Measurements from ENCODE around the gene TMEFF2. TPM values are rescaled to one million over a fixed set of nuclear protein-coding genes. Genes with fewer than 3 reads are reported as not detected.

The TMEFF2 gene
- total and polyA plus RNA-seq, 3 experiments from 2014 or later, result not detected

DNA sequence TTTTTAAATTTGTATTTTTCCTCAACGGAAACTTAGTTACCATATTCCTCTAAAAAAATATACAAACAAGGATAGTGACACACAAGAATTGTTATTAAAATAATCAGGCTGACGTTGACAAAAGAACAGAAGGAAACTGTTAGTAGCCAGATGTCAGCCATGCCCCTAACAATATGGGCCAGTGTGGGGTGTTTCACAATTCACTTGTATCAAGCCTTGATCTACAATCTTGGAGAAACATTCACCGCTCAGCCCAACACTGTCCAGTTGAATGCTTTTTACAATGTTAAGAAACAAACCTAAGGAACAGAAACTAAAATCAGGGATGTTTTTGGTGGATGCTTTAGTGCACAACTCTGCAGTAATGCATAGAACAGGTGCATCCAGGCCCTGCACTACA lies 44.6 kb downstream of the TMEFF2 start:
- peaks cover 10 to 35% of the 10 kb centered on the region in 2 donors for H3K27me3 Mint-ChIP-seq
- no peak overlapping the region for H3K4me3 ChIP-seq (ENCODE audit: low read length)
- no peaks in the 10 kb centered on the region for H3K36me3 ChIP-seq (ENCODE audit: insufficient read depth, low read length)
- no peak overlapping the region for H3K27ac ChIP-seq (ENCODE audit: low read depth, low read length)
- DNase-seq, result no peak
- H3K4me3 Mint-ChIP-seq, result no peak overlapping the region
- no peaks in the 10 kb centered on the region for H3K4me1 ChIP-seq (ENCODE audit: insufficient read depth, low read length)
- no peaks in the 10 kb centered on the region for H3K9me3 Mint-ChIP-seq
- H3K27ac Mint-ChIP-seq, result no peak overlapping the region
- POLR2A ChIA-PET, result no interaction called here
- no peaks in the 10 kb centered on the region for H3K4me1 Mint-ChIP-seq
- CTCF ChIA-PET, result no interaction called here
- H3K9me3 ChIP-seq (ENCODE audit: low read length), result no peaks in the 10 kb centered on the region
- H3K36me3 Mint-ChIP-seq, result no peaks in the 10 kb centered on the region
- H3K27me3 ChIP-seq (ENCODE audit: insufficient read depth, low read length, poor library complexity, severe bottlenecking), result no peaks in the 10 kb centered on the region

GRCh38 chr2:192148620-192149321 lies 46.0 kb downstream of the TMEFF2 start:
- no peak overlapping the region for H3K4me3 Mint-ChIP-seq
- Histone ChIP-seq H3K9me3 (ENCODE audit: low read length) (no peaks in the 10 kb centered on the region), H3K27me3 (ENCODE audit: insufficient read depth, low read length, poor library complexity, severe bottlenecking) (no peaks in the 10 kb centered on the region), H3K27ac (ENCODE audit: low read depth, low read length) (no peak overlapping the region), H3K36me3 (ENCODE audit: insufficient read depth, low read length) (no peaks in the 10 kb centered on the region), H3K4me1 (ENCODE audit: insufficient read depth, low read length) (no peaks in the 10 kb centered on the region), H3K4me3 (ENCODE audit: low read length) (no peak overlapping the region)
- no peaks in the 10 kb centered on the region for H3K9me3 Mint-ChIP-seq
- no peak overlapping the region for H3K27ac Mint-ChIP-seq
- CTCF ChIA-PET, result no interaction called here
- no peaks in the 10 kb centered on the region for H3K4me1 Mint-ChIP-seq
- peaks cover 2 to 29% of the 10 kb centered on the region in 2 donors for H3K27me3 Mint-ChIP-seq
- H3K36me3 Mint-ChIP-seq, result no peaks in the 10 kb centered on the region
- no peak for DNase-seq
- POLR2A ChIA-PET, result no interaction called here

DNA sequence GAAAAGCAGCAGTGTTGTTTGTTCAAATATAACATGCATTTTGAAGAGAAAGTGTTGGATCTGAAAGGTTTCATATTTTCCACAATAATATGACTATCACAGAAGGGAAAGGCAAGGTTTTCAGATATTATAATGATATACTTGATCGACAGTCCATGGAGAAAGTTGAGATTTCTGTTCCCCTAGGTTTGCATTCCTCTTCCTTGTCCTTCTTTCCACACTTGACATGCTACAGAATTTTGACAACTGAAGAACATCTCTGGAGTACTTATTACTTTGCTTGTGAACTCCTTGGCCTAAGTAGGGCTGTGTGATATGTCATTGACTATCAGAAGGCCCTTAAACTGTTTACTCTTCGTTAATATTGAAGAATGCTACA lies 46.5 kb downstream of the TMEFF2 start:
- CTCF ChIA-PET, result no interaction called here

GRCh38 chr2:192146069-192147015 lies 48.4 kb downstream of the TMEFF2 start:
- ChIA-PET POLR2A (no interaction called here), CTCF (no interaction called here)
- Mint-ChIP-seq H3K9me3 (no peaks in the 10 kb centered on the region), H3K27ac (no peak overlapping the region), H3K36me3 (no peaks in the 10 kb centered on the region), H3K4me3 (no peak overlapping the region), H3K4me1 (no peaks in the 10 kb centered on the region), H3K27me3 (peaks cover 0 to 29% of the 10 kb centered on the region in 2 donors)
- no peaks in the 10 kb centered on the region for H3K27me3 ChIP-seq (ENCODE audit: insufficient read depth, low read length, poor library complexity, severe bottlenecking)
- no peaks in the 10 kb centered on the region for H3K36me3 ChIP-seq (ENCODE audit: insufficient read depth, low read length)
- H3K27ac ChIP-seq (ENCODE audit: low read depth, low read length), result no peak overlapping the region
- H3K4me3 ChIP-seq (ENCODE audit: low read length), result no peak overlapping the region
- no peaks in the 10 kb centered on the region for H3K9me3 ChIP-seq (ENCODE audit: low read length)
- H3K4me1 ChIP-seq (ENCODE audit: insufficient read depth, low read length), result no peaks in the 10 kb centered on the region
- DNase-seq, result no peak

More for the DNA sequence above, 46.5 kb downstream of the TMEFF2 start:
- Mint-ChIP-seq H3K36me3 (no peaks in the 10 kb centered on the region), H3K4me3 (no peak overlapping the region), H3K27ac (no peak overlapping the region), H3K4me1 (no peaks in the 10 kb centered on the region), H3K9me3 (no peaks in the 10 kb centered on the region), H3K27me3 (peaks cover 2 to 24% of the 10 kb centered on the region in 2 donors)
- no peaks in the 10 kb centered on the region for H3K27me3 ChIP-seq (ENCODE audit: insufficient read depth, low read length, poor library complexity, severe bottlenecking)
- no peak overlapping the region for H3K27ac ChIP-seq (ENCODE audit: low read depth, low read length)
- H3K36me3 ChIP-seq (ENCODE audit: insufficient read depth, low read length), result no peaks in the 10 kb centered on the region
- no peaks in the 10 kb centered on the region for H3K9me3 ChIP-seq (ENCODE audit: low read length)
- DNase-seq, result no peak
- POLR2A ChIA-PET, result no interaction called here
- H3K4me1 ChIP-seq (ENCODE audit: insufficient read depth, low read length), result no peaks in the 10 kb centered on the region
- no peak overlapping the region for H3K4me3 ChIP-seq (ENCODE audit: low read length)

DNA sequence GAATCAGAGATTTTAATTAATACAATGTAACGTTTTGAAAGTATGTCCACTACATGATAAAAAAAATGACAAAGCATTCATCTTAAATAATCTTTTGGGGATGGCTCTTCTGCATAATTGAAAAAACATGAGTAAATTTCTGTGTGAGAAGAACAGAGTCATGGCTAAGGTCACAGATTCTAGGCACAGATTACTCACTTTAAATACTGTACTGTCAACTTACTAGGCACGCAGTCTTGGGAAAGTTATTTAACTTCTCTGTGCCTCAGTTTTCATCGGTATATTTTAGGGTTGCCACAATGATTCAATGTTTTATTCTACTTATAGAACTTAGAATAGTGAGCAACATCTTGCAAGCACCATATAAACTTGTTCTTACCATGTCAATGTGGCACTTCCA lies 49.2 kb downstream of the TMEFF2 start:
- H3K4me1 ChIP-seq (ENCODE audit: insufficient read depth, low read length), result no peaks in the 10 kb centered on the region
- no peaks in the 10 kb centered on the region for H3K4me1 Mint-ChIP-seq
- no peaks in the 10 kb centered on the region for H3K36me3 Mint-ChIP-seq
- no peak overlapping the region for H3K4me3 ChIP-seq (ENCODE audit: low read length)
- CTCF ChIA-PET, result no interaction called here
- H3K27me3 Mint-ChIP-seq, result peaks cover 0 to 27% of the 10 kb centered on the region in 2 donors
- H3K9me3 ChIP-seq (ENCODE audit: low read length), result no peaks in the 10 kb centered on the region
- DNase-seq, result no peak
- no peak overlapping the region for H3K27ac ChIP-seq (ENCODE audit: low read depth, low read length)
- no peaks in the 10 kb centered on the region for H3K9me3 Mint-ChIP-seq
- no peaks in the 10 kb centered on the region for H3K27me3 ChIP-seq (ENCODE audit: insufficient read depth, low read length, poor library complexity, severe bottlenecking)
- H3K4me3 Mint-ChIP-seq, result no peak overlapping the region
- no peak overlapping the region for H3K27ac Mint-ChIP-seq
- H3K36me3 ChIP-seq (ENCODE audit: insufficient read depth, low read length), result no peaks in the 10 kb centered on the region
- POLR2A ChIA-PET, result no interaction called here

DNA sequence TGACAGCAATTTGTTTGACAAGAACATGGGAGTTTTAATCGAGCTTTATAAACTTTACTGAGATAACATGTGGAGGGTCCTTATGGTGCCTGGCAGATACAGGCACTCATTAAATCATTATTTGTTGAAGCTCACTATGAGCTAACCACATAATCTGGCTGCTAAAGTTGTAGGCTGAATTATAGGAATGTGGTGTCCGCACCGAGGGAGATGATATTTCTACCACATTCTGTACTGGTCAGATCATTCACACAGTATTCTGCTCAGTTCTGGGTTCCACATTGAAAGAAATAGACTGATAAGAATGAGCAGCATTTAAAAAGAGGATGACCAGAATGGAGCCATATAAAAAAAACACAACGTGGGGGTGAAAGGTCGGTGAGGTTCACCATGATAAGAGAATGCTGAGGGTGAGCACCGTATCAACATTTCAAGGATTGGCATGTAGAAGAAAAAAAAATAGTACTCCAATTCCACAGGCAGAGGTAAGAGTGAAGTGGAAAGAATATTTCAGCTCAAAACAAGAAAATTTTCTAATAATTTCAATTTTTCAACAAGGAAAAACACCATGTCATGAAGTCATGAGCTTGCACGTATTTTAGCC lies 54.4 kb downstream of the TMEFF2 start:
- DNase-seq, result no peak
- Histone ChIP-seq H3K36me3 (ENCODE audit: insufficient read depth, low read length) (no peaks in the 10 kb centered on the region), H3K27ac (ENCODE audit: low read depth, low read length) (no peak overlapping the region), H3K4me3 (ENCODE audit: low read length) (no peak overlapping the region), H3K9me3 (ENCODE audit: low read length) (no peaks in the 10 kb centered on the region), H3K4me1 (ENCODE audit: insufficient read depth, low read length) (no peaks in the 10 kb centered on the region), H3K27me3 (ENCODE audit: insufficient read depth, low read length, poor library complexity, severe bottlenecking) (no peaks in the 10 kb centered on the region)
- ChIA-PET CTCF (no interaction called here), POLR2A (no interaction called here)
- Mint-ChIP-seq H3K27me3 (peaks cover 0 to 26% of the 10 kb centered on the region in 2 donors), H3K36me3 (no peaks in the 10 kb centered on the region), H3K4me1 (no peaks in the 10 kb centered on the region), H3K4me3 (no peak overlapping the region), H3K9me3 (no peaks in the 10 kb centered on the region), H3K27ac (no peak overlapping the region)

DNA sequence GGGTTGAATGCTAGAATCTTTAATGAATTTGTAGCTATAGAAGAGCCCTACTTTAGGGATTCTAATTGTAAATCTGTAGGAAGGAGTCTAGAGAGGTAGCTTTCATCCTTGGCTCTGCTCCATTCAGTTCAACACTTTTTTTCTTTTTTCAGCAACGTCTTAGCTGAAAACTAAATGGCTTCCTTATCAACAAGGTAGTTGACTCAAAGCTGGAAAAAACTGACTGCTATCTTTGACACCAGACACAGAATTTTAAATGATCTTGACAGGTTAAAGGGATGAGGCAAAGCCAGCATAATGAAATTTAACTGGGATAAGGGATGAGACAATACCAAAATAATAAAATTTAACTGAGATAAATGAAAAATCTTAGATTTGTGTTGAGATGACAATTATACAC lies 54.9 kb downstream of the TMEFF2 start:
- H3K4me1 ChIP-seq (ENCODE audit: insufficient read depth, low read length), result no peaks in the 10 kb centered on the region
- POLR2A ChIA-PET, result no interaction called here
- H3K9me3 Mint-ChIP-seq, result no peaks in the 10 kb centered on the region
- no peaks in the 10 kb centered on the region for H3K36me3 ChIP-seq (ENCODE audit: insufficient read depth, low read length)
- CTCF ChIA-PET, result no interaction called here
- H3K27me3 ChIP-seq (ENCODE audit: insufficient read depth, low read length, poor library complexity, severe bottlenecking), result no peaks in the 10 kb centered on the region
- no peaks in the 10 kb centered on the region for H3K36me3 Mint-ChIP-seq
- no peak overlapping the region for H3K4me3 ChIP-seq (ENCODE audit: low read length)
- H3K4me1 Mint-ChIP-seq, result no peaks in the 10 kb centered on the region
- H3K27ac ChIP-seq (ENCODE audit: low read depth, low read length), result no peak overlapping the region
- H3K27ac Mint-ChIP-seq, result no peak overlapping the region
- no peaks in the 10 kb centered on the region for H3K9me3 ChIP-seq (ENCODE audit: low read length)
- H3K4me3 Mint-ChIP-seq, result no peak overlapping the region
- H3K27me3 Mint-ChIP-seq, result peaks cover 0 to 26% of the 10 kb centered on the region in 2 donors
- no peak for DNase-seq

DNA sequence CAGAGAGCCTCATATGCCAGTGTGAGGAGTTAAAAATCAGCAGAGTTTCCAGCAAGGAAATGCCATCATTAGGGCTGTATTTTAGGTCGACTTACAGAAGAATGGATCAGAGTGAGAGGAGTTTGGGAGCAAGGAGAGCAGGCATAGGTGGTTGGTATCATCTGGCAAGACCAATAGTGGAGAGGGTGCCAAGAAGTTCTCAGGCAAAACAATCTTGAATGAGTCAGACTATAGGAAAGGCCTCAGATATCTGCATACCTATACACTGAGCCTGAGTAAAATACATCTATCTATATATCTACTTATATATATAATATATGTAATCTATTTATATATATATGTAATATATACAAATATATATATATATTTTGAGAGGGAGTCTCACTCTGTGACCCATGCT lies 57.3 kb downstream of the TMEFF2 start:
- Histone ChIP-seq H3K27me3 (ENCODE audit: insufficient read depth, low read length, poor library complexity, severe bottlenecking) (no peaks in the 10 kb centered on the region), H3K27ac (ENCODE audit: low read depth, low read length) (no peak overlapping the region), H3K36me3 (ENCODE audit: insufficient read depth, low read length) (no peaks in the 10 kb centered on the region), H3K4me1 (ENCODE audit: insufficient read depth, low read length) (no peaks in the 10 kb centered on the region), H3K4me3 (ENCODE audit: low read length) (no peak overlapping the region), H3K9me3 (ENCODE audit: low read length) (no peaks in the 10 kb centered on the region)
- Mint-ChIP-seq H3K36me3 (no peaks in the 10 kb centered on the region), H3K4me3 (no peak overlapping the region), H3K9me3 (no peaks in the 10 kb centered on the region), H3K27ac (no peak overlapping the region), H3K27me3 (peaks cover 0 to 27% of the 10 kb centered on the region in 2 donors), H3K4me1 (no peaks in the 10 kb centered on the region)
- ChIA-PET CTCF (no interaction called here), POLR2A (no interaction called here)
- no peak for DNase-seq
